Measurements from ENCODE around the gene BIRC5.
"Not testable (repeated sequence)": the region's sequence is repeated elsewhere in the genome, so short reads cannot be mapped to it uniquely, and the experiment has no call there.

The BIRC5 gene

DNA sequence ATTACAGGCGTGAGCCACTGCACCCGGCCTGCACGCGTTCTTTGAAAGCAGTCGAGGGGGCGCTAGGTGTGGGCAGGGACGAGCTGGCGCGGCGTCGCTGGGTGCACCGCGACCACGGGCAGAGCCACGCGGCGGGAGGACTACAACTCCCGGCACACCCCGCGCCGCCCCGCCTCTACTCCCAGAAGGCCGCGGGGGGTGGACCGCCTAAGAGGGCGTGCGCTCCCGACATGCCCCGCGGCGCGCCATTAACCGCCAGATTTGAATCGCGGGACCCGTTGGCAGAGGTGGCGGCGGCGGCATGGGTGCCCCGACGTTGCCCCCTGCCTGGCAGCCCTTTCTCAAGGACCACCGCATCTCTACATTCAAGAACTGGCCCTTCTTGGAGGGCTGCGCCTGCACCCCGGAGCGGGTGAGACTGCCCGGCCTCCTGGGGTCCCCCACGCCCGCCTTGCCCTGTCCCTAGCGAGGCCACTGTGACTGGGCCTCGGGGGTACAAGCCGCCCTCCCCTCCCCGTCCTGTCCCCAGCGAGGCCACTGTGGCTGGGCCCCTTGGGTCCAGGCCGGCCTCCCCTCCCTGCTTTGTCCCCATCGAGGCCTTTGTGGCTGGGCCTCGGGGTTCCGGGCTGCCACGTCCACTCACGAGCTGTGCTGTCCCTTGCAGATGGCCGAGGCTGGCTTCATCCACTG lies at the start of gene BIRC5:
BIRC5 (plus strand) TSS at position 238 of the 690 bp plus-strand sequence; CDS start at position 302, 64 bp downstream.
- peak; percentile 86 for DNase-seq (ENCODE audit: low read depth)

DNA sequence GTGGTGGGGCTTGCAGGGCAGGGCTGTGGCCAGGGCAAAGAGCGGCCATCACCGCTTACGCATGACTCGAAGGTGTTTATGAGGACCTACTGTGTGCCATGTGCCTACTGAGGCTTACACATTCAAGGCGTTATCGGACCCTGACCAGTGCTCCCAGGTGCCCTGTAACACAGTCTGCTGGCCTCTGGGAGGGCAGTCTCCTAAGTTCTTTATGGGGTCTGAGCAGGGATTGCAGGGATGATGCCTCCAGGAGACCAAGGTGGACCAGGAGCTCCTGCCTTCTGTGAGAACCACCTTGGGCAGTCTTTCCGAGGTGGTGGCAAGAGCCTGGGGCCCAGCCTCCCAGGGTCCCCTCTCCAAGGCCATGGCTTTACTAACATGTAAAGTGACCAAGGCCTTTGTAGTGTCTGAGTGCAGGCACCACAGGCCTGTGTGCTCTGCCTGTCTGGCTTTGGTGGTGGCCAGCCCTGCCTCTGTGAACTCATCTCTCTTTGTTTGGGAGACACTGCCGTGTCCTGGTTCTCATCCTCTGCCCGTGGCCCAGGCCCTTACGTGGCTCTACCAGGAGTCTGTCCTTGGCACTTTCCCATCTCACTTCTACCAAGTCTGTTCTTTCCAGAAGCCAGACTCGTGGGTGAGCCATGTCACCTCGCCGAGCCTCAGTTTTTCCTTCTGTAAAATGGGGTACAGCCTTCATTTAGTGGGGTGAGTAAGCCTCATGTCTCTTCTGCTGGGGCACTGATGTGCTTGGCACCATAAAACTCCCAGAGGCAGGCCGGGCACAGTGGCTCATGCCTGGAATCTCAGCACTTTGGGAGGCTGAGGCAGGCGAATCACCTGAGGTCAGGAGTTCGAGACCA lies 49.1 kb upstream of the BIRC5 start:
- no peak for DNase-seq (ENCODE audit: low read depth)

DNA sequence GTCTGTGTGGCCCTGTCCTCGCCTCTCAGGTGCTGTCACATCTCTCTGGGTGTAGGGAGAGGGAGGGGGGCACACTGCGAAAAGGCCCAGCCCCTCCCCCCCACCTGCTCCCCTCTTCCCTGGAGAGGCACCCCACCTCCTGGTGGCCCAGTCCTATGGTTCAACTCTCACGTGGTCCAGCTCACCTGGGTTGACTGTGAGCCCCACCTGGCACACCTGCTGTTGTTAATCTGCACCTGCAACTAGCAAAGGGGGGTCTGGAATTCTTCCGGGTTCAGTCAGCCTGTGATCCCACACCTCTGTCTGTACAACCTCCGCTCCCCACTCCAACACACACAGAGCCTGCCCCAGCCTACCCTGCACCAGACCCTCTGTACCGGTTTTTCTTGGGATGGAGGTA lies 47.6 kb upstream of the BIRC5 start:
- no peak for DNase-seq (ENCODE audit: low read depth)

DNA sequence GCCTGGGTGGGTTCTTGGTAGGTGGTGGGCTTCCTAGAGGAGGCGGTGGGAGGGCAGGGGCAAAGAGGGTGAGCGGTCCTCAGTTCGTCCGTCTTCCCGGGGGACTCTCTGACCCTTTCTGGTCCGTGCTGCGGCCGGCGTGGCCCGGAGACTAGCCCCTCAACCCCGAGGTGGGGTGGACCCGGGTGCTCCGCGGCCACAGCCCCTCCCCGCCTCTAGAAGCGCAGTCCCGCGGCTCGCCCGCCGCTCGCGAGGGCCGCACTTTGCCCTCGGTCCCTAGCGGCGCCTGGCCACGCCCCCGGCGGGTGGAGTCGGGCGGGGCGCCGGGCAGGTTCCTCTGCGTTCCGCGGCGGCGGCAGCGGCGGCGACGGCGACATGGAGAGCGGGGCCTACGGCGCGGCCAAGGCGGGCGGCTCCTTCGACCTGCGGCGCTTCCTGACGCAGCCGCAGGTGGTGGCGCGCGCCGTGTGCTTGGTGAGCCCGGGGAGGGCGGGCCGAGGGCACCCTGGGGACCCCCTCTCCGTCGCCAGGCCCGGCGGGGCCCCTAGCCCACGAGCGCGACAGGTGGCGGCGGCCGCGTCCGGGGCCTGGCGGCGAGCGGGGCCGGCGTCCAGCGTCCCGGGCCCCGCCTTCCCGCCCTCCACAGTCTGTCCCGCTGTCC lies 45.7 kb upstream of the BIRC5 start, which contains the start of gene SYNGR2:
SYNGR2 (plus strand) TSS at position 340 of the 661 bp plus-strand sequence; CDS start at position 376, 36 bp downstream.
- peak; percentile 75 for DNase-seq (ENCODE audit: low read depth)

DNA sequence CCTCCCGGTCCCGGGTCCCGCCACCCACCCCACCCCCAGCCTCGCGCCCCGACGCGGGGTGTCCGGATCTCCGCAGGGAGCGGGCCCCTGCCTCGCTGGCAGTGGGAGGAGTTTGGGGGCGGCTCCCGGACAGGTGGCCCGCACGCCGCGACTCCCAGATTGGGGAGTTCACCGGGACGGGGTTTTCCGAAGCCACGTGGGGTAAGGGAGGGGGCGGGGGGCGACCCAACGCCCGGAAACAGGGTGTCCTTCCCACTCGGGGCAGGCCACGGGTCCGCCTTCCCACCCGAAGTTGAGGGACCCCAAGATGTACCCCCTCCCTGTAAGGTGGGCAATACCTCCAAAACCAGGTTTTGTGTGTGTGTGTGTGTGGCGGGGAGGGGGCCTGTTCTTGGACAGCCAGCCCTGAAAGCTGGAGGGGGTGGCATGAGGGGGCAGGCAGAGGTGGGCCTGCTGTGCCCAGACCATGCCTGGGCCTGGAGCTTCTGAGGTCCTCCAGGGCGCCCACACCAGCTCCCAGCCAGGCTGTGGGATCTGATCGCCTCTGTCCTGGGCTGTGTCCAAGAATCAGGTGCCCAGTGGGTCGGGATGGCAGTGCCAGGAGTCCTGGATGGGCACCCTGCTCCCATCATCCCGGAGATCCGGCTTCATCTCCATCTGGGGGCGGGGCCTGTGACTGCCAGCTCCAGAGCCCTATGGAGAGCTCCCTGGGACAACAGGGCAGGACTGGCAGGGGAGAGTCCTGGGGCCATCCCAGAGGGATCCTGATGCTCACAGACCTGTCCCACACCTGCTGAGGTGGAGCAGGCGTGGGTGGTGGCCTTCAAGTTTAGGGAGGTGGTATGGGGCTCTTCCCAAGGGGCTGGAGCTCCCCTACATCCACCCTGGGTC lies 44.9 kb upstream of the BIRC5 start:
- DNase-seq (ENCODE audit: low read depth): peak; percentile 51

DNA sequence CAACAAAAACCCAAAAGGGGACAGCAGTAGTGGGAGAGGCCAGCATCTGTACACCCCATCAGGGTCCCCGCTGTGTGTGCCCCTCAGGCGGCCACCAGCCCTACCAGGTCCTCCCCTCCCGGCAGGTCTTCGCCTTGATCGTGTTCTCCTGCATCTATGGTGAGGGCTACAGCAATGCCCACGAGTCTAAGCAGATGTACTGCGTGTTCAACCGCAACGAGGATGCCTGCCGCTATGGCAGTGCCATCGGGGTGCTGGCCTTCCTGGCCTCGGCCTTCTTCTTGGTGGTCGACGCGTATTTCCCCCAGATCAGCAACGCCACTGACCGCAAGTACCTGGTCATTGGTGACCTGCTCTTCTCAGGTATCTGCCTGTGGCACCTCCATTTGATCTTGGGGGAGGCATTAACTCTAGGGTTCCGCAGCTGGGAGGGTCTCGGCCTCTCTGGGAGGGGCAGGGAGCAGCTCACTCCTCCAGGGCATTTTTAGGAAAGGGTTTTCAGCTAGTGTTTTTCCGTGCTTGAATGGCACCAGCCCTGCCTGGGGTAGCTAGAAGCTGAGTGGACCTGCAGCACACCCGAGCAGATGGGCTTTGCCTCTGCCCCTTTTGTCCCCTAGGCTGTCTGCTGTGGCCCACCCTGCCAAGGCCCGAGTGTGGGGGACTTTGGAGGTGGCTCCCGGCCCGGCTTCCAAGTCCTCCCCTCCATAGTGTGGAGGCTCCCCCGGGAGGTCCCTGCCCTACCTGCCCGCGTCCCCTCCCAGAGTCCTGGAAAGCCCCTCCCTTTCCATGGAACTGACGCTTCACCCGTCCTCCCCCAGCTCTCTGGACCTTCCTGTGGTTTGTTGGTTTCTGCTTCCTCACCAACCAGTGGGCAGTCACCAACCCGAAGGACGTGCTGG lies 43.1 kb upstream of the BIRC5 start:
- no peak for DNase-seq (ENCODE audit: low read depth)

DNA sequence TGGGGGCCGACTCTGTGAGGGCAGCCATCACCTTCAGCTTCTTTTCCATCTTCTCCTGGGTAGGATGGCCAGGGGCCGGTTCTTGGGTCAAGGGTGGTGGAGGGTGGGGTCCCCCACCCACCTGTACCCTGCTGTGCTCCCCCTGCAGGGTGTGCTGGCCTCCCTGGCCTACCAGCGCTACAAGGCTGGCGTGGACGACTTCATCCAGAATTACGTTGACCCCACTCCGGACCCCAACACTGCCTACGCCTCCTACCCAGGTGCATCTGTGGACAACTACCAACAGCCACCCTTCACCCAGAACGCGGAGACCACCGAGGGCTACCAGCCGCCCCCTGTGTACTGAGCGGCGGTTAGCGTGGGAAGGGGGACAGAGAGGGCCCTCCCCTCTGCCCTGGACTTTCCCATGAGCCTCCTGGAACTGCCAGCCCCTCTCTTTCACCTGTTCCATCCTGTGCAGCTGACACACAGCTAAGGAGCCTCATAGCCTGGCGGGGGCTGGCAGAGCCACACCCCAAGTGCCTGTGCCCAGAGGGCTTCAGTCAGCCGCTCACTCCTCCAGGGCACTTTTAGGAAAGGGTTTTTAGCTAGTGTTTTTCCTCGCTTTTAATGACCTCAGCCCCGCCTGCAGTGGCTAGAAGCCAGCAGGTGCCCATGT lies 42.3 kb upstream of the BIRC5 start:
- not testable (repeated sequence) for DNase-seq (ENCODE audit: low read depth)

DNA sequence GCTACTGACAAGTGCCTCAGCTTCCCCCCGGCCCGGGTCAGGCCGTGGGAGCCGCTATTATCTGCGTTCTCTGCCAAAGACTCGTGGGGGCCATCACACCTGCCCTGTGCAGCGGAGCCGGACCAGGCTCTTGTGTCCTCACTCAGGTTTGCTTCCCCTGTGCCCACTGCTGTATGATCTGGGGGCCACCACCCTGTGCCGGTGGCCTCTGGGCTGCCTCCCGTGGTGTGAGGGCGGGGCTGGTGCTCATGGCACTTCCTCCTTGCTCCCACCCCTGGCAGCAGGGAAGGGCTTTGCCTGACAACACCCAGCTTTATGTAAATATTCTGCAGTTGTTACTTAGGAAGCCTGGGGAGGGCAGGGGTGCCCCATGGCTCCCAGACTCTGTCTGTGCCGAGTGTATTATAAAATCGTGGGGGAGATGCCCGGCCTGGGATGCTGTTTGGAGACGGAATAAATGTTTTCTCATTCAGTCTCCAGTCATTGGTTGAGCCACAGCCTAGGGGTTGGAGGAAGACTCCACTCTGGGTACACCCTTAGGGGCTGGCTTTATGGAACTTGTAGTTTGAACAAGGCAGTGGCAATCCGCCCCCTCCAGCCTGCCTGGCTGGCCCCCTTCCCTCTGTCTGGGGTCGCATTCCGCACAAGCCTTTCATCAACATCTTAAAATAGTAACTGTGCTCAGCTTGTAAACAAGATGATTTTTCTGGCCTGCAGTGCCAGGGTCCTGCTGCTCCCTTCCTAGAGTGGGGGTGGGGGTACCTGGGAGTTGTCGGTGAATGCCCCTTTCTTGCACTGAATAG lies 41.6 kb upstream of the BIRC5 start:
- DNase-seq (ENCODE audit: low read depth): no peak

DNA sequence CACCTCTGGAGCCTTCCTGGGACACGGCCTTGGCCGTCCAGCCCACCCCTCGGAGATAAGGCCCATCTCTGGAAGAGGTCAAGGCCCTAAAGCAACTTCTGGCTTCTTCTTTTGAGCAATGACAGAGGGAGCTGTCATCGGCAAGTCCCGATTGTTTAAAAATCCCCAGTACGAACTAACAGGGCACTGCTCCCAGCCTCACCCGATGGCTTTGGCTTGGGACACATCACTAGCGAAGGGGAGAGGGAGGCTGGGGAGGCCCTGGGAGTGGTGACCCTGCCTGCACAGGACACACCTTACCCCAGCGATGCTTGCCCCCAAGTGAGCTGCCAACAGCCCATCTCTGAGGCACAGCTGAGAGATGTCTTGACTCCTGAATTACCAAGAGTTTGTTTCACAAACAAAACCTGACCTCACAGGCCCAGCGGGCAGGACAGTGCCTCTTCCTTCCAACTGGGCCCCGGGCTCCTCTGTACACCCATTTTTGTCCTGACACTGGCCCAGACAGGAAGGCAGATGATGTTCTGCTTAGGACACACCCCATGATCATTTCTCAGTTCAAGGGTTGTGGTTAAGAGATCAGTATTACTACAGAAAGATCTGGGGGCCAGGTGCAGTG lies 40.8 kb upstream of the BIRC5 start:
- no peak for DNase-seq (ENCODE audit: low read depth)

DNA sequence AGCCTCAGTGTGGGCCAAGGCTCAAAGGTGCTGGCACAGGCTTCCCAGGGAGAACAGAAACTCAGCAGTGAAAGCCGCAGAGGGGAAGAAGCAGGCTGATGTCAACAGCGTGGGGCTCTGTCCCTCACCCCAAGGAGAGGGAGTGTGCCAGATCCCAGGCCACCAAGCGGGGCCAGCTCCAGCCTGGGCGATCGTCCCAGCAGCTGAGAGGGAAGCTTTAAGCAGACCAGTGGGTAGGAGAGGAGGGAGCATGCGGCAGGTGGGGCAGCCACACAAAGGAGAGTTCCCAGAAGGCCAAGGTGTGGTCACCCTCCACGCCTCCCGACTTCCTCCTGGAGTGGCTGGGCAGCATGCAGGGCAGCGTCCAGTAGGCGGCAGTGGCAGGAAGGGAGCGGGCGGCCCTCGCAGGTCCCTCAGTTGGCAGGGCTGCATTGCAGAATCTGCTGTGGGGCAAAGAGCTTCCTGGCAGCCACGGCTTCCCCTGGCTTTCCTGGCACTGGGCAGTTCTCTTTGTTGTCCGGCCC lies 39.6 kb upstream of the BIRC5 start:
- no peak for DNase-seq (ENCODE audit: low read depth)

DNA sequence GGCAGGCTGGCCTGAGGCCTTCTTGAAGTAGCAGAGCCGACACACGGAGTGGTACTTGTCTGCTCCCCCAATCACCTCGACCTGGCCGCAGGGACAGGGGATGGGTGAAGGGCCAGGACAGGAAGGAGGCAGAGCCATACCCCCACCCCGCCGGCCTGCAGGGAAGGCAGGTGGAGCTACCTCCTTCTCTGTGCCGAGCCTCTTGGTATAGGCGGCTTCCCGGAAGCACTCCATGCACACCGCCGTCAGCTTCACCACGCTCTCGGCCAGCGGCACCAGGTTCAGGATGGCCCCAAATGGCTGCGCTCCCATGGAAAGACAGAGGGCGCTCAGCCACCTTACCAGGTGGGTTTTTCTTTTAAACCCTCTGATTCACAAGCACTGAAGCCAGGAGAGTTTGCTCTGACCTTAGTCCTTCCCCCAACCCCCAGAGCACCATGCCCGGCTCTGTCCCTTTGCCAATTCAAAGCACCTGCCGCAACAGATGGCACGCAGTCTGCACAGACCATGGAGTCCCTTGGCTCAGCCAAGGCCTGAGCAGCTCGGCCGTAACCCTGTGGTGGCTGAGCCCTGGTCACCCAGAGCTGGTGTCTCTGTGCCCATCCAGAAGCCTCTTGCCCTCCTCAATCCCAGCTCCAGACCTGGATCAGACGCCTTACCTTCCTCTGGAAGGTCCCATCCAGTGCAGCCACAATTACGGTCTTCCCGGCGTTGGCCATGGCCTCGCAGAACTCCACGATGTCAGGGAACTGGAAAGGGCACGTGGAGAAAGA lies 39.0 kb upstream of the BIRC5 start:
- DNase-seq (ENCODE audit: low read depth): no peak

DNA sequence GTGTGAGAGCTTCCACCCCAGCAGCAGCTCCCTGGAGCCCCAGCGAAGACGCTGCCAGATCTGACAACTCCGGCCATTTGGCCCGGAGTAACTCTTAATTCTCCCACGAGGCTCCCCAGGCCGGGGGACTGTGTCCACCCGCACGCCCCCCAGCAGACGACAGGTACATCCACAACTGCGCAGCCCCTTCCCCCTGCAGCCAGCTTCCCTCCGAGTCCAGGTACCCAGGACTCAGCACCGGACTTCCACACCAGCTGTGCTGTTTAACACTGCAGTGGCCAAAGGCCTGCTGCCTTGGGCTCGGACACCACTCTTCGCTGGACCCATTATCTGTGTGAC lies 38.4 kb upstream of the BIRC5 start:
- DNase-seq (ENCODE audit: low read depth): no peak

DNA sequence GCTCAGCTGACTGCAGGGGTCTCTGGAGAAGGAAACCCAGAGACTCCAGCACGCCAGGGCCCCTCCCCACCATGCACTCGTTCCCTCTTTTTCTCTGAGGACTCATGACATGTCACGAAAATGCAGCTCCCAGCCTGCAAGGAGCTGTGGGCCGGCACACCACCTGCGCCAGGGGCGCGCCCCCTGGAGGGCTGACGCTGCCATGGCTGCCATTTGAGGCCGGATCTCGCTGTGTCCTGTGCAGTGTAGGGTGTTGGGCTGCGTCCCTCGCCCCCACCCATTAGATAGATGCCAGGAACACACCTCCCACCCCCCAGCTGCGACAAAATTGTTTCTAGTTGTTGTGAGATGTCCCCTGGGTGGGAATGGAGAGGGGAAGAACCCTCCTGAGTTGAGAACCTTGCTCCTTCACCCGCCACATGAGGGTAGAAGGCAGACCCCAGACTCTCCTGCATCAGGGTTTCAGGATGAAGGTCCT lies 37.5 kb upstream of the BIRC5 start:
- DNase-seq (ENCODE audit: low read depth): peak; percentile 61

DNA sequence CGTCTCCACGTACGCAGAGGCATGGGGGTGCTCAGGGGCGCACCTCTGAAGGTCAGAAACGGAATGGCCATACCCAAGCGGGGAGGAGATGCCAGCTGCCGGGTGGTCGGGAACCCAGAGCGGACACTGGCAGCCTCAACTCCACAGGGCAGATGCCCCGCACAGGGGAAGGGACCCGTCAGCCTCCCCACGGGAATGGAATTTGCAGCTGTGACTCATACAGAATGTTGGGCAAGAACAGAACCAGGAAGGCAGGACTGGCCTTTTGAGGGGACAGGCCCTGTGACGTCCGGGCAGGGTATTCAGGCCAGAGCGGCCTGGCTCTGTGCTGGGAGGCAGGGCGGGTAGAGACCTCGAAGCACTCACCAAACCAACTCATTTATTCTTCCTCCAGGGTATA lies 34.7 kb upstream of the BIRC5 start:
- no peak for DNase-seq (ENCODE audit: low read depth)

DNA sequence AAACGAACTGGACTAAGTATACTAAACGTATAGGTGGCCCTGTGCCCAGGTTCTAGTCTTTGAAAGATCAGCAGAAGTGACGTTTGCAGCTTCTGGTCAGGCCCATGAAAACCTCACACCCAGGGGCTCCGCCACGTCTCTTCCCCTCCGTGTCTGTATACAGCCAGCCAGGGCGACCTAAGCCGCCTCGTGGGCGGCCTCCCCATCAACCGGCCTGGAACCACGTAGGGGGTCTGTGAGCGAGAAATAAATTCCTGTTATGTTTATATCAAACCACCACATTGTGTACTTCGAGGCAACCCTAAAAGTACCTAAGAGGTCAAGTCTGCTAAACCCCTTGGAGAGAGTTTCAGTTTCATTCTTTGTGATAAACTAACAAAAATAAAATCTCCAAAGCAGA lies 34.0 kb upstream of the BIRC5 start:
- no peak for DNase-seq (ENCODE audit: low read depth)

DNA sequence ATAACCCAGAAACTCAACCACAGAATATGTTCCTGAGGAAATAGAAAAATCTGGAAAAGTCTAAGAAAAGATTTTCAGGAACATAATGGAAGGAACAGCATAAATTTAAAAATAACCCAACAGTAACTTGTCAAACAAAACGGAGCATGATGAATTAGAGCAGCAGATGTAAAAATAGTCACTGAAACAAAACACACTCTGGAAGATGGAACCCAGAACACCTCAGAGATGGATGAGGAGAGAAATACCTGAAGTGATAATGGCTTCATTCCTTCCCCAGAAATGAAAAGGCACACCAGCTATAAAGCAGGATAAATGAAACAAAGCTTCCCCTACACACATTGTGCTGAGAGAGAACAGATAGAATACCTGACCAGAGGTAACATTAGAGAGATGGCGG lies 33.5 kb upstream of the BIRC5 start:
- DNase-seq (ENCODE audit: low read depth): no peak

DNA sequence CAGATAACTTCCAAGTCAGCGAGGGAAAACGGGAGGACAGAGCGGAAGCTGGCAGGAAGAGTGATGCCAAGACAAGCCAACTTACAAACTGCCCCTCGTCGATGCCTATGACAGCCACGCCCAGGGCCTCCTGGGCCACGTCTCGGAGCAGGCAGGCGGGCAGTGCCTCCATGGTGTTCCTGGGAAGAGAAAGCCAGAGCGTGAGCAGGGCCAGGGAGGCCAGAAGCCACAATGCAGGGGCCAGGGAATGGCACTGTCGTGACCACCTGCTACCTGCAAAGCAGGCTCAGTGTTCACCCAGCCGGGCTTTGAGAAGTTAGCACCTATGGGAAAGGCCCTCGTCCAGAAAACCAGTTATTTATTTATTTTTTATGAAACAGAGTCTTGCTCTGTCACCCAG lies 31.5 kb upstream of the BIRC5 start:
- no peak for DNase-seq (ENCODE audit: low read depth)

DNA sequence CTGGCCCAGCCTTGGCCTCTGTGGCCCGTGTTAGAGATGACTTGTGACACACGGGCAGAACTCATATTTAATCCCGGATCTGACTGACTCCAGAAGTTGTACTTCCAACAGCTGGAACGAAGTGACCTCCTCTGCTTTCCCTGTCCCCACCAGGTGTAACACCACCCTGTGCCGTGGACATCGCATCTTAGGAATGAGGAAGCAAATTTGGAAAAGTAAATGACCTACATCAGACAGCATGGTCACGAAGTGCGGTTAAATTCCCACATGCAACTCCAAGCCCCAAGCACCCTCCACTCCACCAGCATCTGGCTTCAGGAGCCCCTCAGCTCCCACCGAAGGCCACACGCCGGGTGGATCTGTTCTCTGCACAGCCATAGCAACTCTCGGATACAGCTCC lies 30.1 kb upstream of the BIRC5 start:
- no peak for DNase-seq (ENCODE audit: low read depth)
